OCI-LY7 (cell line): ENCODE data around the gene ATP11C.

ENCODE experiments used
- EZH2phosphoT487 ChIP-seq: fragments of 200-600 bp; sonication (generic); IDR thresholded peaks from 2 replicates; pipeline ENCODE4 v1.6.1; 2018; ENCODE audit warnings: low read depth, borderline replicate concordance, mild to moderate bottlenecking, mixed run types, antibody characterized with exemption, low read length, moderate library complexity, mixed read lengths
- TF ChIP-seq, protein P1 (sequence below): fragments of 200-600 bp; sonication (generic); conservative IDR thresholded peaks from 2 replicates; pipeline ENCODE4 v1.5.1; 2014; ENCODE audit warnings: mild to moderate bottlenecking, antibody characterized with exemption, low read length, moderate library complexity, mixed read lengths

DNA sequence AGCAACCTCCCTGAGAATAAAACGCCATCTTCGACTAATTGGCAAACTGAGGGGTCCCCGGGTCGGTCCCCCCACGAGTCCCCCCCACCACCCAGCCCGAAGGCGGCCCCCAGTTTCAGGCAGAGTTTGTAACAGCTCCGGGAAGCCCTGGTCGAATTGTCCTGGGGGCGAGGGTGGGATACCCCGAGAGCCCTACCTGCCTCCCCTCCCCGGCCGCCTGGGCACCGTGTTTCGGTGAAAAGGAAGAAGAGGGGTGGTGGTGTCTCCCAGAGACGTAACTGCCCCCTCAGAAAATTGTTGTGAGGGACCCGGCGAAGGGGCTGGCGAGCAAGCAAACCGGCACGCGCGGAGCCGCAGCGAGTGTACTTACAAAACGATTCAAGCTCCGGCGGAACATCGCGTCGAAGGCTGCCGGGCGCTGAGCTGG, 1.2 kb downstream of the ATP11C start:
- TF ChIP-seq, protein P1, sequence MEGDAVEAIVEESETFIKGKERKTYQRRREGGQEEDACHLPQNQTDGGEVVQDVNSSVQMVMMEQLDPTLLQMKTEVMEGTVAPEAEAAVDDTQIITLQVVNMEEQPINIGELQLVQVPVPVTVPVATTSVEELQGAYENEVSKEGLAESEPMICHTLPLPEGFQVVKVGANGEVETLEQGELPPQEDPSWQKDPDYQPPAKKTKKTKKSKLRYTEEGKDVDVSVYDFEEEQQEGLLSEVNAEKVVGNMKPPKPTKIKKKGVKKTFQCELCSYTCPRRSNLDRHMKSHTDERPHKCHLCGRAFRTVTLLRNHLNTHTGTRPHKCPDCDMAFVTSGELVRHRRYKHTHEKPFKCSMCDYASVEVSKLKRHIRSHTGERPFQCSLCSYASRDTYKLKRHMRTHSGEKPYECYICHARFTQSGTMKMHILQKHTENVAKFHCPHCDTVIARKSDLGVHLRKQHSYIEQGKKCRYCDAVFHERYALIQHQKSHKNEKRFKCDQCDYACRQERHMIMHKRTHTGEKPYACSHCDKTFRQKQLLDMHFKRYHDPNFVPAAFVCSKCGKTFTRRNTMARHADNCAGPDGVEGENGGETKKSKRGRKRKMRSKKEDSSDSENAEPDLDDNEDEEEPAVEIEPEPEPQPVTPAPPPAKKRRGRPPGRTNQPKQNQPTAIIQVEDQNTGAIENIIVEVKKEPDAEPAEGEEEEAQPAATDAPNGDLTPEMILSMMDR: no peak
- no peak for TF ChIP-seq EZH2phosphoT487
